K562 (cell line): Measurements from ENCODE around the gene SUPT5H. TPM values are rescaled to one million over a fixed set of nuclear protein-coding genes. Genes with fewer than 3 reads are reported as not detected.

Experiments used
- BACH1 ChIP-seq: fragments of 200-800 bp; sonication (Bioruptor generic); IDR thresholded peaks from 2 replicates; pipeline ENCODE4 v1.6.1; 2016; ENCODE audit warnings: missing genetic modification characterization, missing compliant biosample characterization
- CBFB ChIP-seq: sonication (generic); formaldehyde crosslinking; IDR thresholded peaks from 2 replicates; pipeline ENCODE4 v1.4.0; 2020; ENCODE audit warnings: mild to moderate bottlenecking, missing genetic modification reagents
- CHD2 ChIP-seq: IDR thresholded peaks from 2 replicates; pipeline ENCODE4 v1.6.1; 2011; ENCODE audit warnings: low read depth, low read length
- COPS2 ChIP-seq: fragments of 450-650 bp; conservative IDR thresholded peaks from 2 replicates; pipeline ENCODE4 v1.6.1; 2016; ENCODE audit warnings: mild to moderate bottlenecking, moderate library complexity
- EP400 ChIP-seq: fragments of 450-650 bp; IDR thresholded peaks from 2 replicates; pipeline ENCODE4 v1.6.1; 2017; ENCODE audit warnings: antibody characterized with exemption, mild to moderate bottlenecking, moderate library complexity
- ETS2 ChIP-seq: IDR thresholded peaks from 2 replicates; pipeline ENCODE4 v1.6.1; 2016; ENCODE audit warnings: borderline replicate concordance, missing genetic modification characterization, mild to moderate bottlenecking, moderate library complexity, missing compliant biosample characterization; ENCODE audit not compliant: poor library complexity, severe bottlenecking
- ETV5 ChIP-seq: sonication (generic); formaldehyde crosslinking; IDR thresholded peaks from 2 replicates; pipeline ENCODE4 v1.4.0; 2020; ENCODE audit warnings: low read depth, mild to moderate bottlenecking, missing genetic modification reagents
- GABPB2 ChIP-seq: fragments of 250-450 bp; sonication (Bioruptor Pico); conservative IDR thresholded peaks from 2 replicates; pipeline ENCODE4 v1.5.1; 2021; ENCODE audit warnings: mild to moderate bottlenecking
- HMBOX1 ChIP-seq: sonication (generic); IDR thresholded peaks from 2 replicates; pipeline ENCODE4 v1.6.1; 2016
- HMGXB4 ChIP-seq: sonication (generic); formaldehyde crosslinking; IDR thresholded peaks from 2 replicates; pipeline ENCODE4 v1.8.1; 2023; ENCODE audit warnings: mild to moderate bottlenecking, missing genetic modification reagents
- NCOA4 ChIP-seq: fragments of 450-650 bp; IDR thresholded peaks from 2 replicates; pipeline ENCODE4 v1.6.1; 2018; ENCODE audit warnings: mild to moderate bottlenecking; ENCODE audit not compliant: partially characterized antibody
- NFRKB ChIP-seq: fragments of 450-650 bp; IDR thresholded peaks from 2 replicates; pipeline ENCODE4 v1.6.1; 2016; ENCODE audit warnings: low read depth
- NR3C1 ChIP-seq: sonication (generic); formaldehyde crosslinking; IDR thresholded peaks from 2 replicates; pipeline ENCODE4 v1.8.1; 2022; ENCODE audit warnings: missing genetic modification reagents
- NRF1 ChIP-seq, 2 experiments: fragments of 450-650 bp; IDR thresholded peaks in 1 of 2; conservative IDR thresholded peaks in 1 of 2; 2 replicates each; pipeline ENCODE4 v1.6.1; 2014; ENCODE audit warnings: mild to moderate bottlenecking in 2 of 2
- PHF20 ChIP-seq: fragments of 450-650 bp; IDR thresholded peaks from 2 replicates; pipeline ENCODE4 v1.6.1; 2018; ENCODE audit not compliant: partially characterized antibody
- SOX6 ChIP-seq: fragments of 450-650 bp; IDR thresholded peaks from 2 replicates; pipeline ENCODE4 v1.6.1; 2014; ENCODE audit warnings: mild to moderate bottlenecking
- VEZF1 ChIP-seq: fragments of 200-800 bp; sonication (Bioruptor generic); IDR thresholded peaks from 2 replicates; pipeline ENCODE4 v1.6.1; 2017; ENCODE audit warnings: missing genetic modification characterization, missing compliant biosample characterization
- ZBTB12 ChIP-seq: fragments of 250-450 bp; sonication (Bioruptor Pico); IDR thresholded peaks from 2 replicates; pipeline ENCODE4 v1.4.0; 2020
- ZNF121 ChIP-seq: sonication (generic); formaldehyde crosslinking; conservative IDR thresholded peaks from 2 replicates; pipeline ENCODE4 v1.8.0; 2022; ENCODE audit warnings: missing genetic modification reagents
- ZNF217 ChIP-seq: sonication (generic); formaldehyde crosslinking; IDR thresholded peaks from 2 replicates; pipeline ENCODE4 v1.8.0; 2022; ENCODE audit warnings: mild to moderate bottlenecking, missing genetic modification reagents
- ZNF316 ChIP-seq: fragments of 450-650 bp; IDR thresholded peaks from 2 replicates; pipeline ENCODE4 v1.6.1; 2016
- ZNF707 ChIP-seq: fragments of 250-450 bp; sonication (Bioruptor Pico); conservative IDR thresholded peaks from 2 replicates; pipeline ENCODE4 v1.8.0; 2022; ENCODE audit warnings: inconsistent platforms, mild to moderate bottlenecking, moderate library complexity
- polyA plus RNA-seq, 8 experiments: library from polyadenylated mRNA; depleted of rRNA in 4 of 8; stranded (reverse) in 5 of 8; unstranded in 3 of 8; fragments of >200 nt; fragmentation: Nextera tagmentation in 2 of 8; fragmentation: Illumina TruSeq in 1 of 8; extraction: Ambion mirVana in 2 of 8; extraction: Trizol in 1 of 8; gene quantifications; 2 replicates each; pipeline versions ENCODE4 v1.2.1 to v1.2.3, GENCODE V29; 2011 to 2014; ENCODE audit warnings: inconsistent platforms in 1 of 8, missing spikeins in 1 of 8
- total RNA-seq, 7 experiments: library from RNA; depleted of rRNA in 6 of 7; stranded (reverse); fragments of >200 nt in 6 of 7; fragmentation: Illumina TruSeq in 2 of 7; extraction: Trizol in 2 of 7; gene quantifications; 2 replicates each; pipeline versions ENCODE4 v1.2.1 to v1.2.3, GENCODE V29; 2011 to 2021; ENCODE audit warnings: low replicate concordance in 1 of 7

SUPT5H gene
- total and polyA plus RNA-seq, 9 of the 15 experiments (the other 6 are each of a cell fraction or from before 2014, with no cell fraction given), result 13.3 to 85.9 (median 35.9) TPM

- no peak for TF ChIP-seq NR3C1 (CRISPR knock-in tag)
- TF ChIP-seq GABPB2 (CRISPR knock-in tag), result no peak
- no peak for TF ChIP-seq HMBOX1
- TF ChIP-seq PHF20, result no peak
- peak; percentile 98 for TF ChIP-seq VEZF1 (CRISPR knock-in tag)
- no peak for TF ChIP-seq ZNF121 (CRISPR knock-in tag)
- TF ChIP-seq ZNF707 (CRISPR knock-in tag), result no peak
- no peak for TF ChIP-seq NCOA4
- 0 out of 2 replicates have a peak, but pooled peaks have one; percentile 33 for TF ChIP-seq HMGXB4 (CRISPR knock-in tag)
- peak; percentile 52 for TF ChIP-seq SOX6
- TF ChIP-seq CHD2, result no peak
- TF ChIP-seq ZNF316, result peak; percentile 88
- peak in 1 of 2 experiments; percentile 41; a peak in 3 of 4 replicates for TF ChIP-seq NRF1 (conservative IDR thresholded peaks at IDR 0.05 in 1 of 2, IDR thresholded peaks at IDR 0.05 in 1 of 2)
- peak; percentile 55; the same call in 1 of the 2 replicates for TF ChIP-seq NFRKB
- TF ChIP-seq EP400, result peak; percentile 45; the same call in 1 of the 2 replicates
- TF ChIP-seq BACH1, result no peak
- TF ChIP-seq ZBTB12 (CRISPR knock-in tag), result no peak
- TF ChIP-seq CBFB (CRISPR knock-in tag), result no peak
- TF ChIP-seq ETV5, result 0 out of 2 replicates have a peak, but pooled peaks have one; percentile 29
- TF ChIP-seq ETS2, result no peak
- no peak for TF ChIP-seq COPS2
- TF ChIP-seq ZNF217, result no peak
Measured at GRCh38 chr19:39403331-39404312, 41.8 kb upstream of the SUPT5H start (continued).
